ENCODE measurements around the gene SORCS2. TPM values are rescaled to one million over a fixed set of nuclear protein-coding genes. Genes with fewer than 3 reads are reported as not detected.

Gene SORCS2
- total RNA-seq, 1 donor from 2014 or later: 3.0 TPM

DNA sequence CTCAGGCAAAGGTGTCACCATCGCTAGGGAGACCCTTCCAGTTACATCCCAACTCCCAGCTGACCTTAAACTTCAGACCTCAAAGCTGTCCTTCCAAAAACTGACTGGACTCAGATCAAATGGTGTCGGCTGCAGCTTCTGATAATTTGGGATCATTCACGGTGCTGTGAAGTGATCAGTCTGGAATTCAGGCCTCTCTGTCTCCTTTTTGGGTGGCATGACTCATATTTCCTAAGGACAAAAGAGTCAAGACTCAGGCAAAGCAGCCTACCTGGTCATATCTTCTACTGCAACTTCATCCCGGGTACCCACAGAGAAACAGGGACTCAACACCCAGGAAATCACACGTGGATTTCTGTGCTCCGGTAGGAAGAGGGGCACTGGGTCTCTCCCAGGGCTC is 87.6 kb downstream of the SORCS2 start:
- TF ChIP-seq, protein P1, sequence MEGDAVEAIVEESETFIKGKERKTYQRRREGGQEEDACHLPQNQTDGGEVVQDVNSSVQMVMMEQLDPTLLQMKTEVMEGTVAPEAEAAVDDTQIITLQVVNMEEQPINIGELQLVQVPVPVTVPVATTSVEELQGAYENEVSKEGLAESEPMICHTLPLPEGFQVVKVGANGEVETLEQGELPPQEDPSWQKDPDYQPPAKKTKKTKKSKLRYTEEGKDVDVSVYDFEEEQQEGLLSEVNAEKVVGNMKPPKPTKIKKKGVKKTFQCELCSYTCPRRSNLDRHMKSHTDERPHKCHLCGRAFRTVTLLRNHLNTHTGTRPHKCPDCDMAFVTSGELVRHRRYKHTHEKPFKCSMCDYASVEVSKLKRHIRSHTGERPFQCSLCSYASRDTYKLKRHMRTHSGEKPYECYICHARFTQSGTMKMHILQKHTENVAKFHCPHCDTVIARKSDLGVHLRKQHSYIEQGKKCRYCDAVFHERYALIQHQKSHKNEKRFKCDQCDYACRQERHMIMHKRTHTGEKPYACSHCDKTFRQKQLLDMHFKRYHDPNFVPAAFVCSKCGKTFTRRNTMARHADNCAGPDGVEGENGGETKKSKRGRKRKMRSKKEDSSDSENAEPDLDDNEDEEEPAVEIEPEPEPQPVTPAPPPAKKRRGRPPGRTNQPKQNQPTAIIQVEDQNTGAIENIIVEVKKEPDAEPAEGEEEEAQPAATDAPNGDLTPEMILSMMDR (IDR thresholded peaks at IDR 0.05): no peak
- Mint-ChIP-seq H3K27ac (ENCODE audit: unreplicated experiment) (no peak overlapping the region), H3K9me3 (ENCODE audit: unreplicated experiment) (no peaks in the 10 kb centered on the region), H3K36me3 (ENCODE audit: unreplicated experiment) (no peaks in the 10 kb centered on the region), H3K27me3 (ENCODE audit: unreplicated experiment) (peaks cover 38% of the 10 kb centered on the region), H3K4me3 (ENCODE audit: unreplicated experiment) (no peak overlapping the region), H3K4me1 (ENCODE audit: unreplicated experiment) (peaks cover 4% of the 10 kb centered on the region)
- DNase-seq (ENCODE audit: extremely low spot score, unreplicated experiment): no peak

DNA sequence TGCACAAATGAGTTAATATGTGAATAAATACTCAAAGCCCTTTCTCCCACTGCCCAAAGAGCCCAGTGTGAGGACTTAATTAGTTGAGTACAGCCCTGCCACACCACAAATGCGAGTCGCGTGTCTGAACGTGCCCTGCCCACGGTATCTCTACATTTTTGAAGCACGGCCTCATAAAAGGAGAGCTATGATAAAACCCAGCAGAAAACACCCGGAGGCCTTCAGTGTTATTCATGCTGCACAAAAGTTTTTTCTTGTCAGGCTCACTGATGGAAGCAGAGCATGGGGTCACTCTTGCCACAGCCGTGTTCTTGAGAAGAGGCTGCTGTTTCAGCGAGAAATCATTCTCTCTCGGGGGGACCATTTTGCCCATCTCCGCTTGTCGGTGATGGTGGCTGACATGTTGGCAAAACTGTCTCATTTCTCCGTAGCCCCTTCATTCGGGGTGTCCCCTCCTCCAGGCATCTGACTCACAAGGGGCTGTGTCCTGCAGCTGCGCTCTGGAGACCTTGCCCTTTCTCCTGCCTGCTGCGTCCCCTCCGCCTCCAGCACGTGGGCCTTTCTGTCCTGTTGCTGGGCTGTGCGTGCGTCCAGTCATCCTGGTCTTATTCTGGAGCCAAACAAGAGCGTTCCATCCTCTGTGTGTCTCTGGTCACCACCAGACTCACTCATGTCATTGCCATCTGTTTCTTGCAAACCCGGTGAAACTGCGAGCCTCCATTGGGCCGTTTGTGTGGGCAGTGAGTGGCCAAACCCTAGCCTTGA is 88.8 kb downstream of the SORCS2 start:
- Mint-ChIP-seq H3K27me3 (ENCODE audit: unreplicated experiment) (peaks cover 30% of the 10 kb centered on the region), H3K9me3 (ENCODE audit: unreplicated experiment) (no peaks in the 10 kb centered on the region), H3K36me3 (ENCODE audit: unreplicated experiment) (no peaks in the 10 kb centered on the region), H3K4me1 (ENCODE audit: unreplicated experiment) (peaks cover 4% of the 10 kb centered on the region), H3K4me3 (ENCODE audit: unreplicated experiment) (no peak overlapping the region), H3K27ac (ENCODE audit: unreplicated experiment) (no peak overlapping the region)
- DNase-seq (ENCODE audit: extremely low spot score, unreplicated experiment): no peak
- TF ChIP-seq, protein P1 (IDR thresholded peaks at IDR 0.05): no peak

DNA sequence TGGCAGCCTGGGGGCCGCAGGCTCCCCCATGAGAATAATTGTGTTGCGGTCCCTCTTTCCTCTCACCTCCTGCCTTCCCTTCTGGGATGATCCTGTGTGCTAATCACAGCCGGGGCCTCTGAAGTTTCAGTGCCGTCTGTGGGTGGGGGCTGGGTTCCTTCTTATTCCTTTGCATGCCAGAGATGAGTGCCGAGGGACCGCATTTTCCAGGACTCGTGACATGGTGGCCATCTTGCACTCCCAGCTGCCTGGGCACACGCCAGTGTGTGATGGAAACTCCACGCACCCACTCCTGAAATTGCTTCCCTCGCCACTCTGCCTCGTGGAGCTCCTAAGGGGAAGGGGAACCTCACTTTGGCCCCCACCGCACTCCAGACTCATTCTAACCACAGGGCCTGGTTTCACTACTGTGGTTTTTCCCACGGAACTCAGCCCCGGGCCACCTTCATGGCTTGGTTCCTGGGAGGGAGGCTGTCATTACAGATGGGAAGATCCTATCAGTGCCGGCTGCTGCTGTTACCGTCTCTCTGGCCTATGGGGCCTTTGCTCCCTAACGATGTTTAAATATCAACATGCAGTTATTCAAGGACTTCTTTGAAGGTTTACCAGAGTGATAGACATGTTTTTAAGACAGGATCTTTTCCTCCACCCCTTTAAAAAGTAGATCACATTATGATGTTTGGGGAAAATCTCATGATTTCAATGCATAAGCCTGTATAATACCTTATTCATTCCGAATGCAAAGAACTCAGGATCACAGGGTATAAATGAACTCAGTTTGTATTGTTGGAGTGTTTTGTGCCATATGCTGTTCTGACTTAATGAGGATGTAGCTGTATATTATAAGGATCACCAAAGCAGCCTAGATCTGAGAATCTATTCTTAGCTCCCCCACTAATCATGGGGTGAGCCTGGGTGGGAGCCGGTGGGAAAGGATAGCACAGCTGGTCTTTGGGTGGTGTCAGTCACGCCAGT is 89.6 kb downstream of the SORCS2 start:
- peaks cover 4% of the 10 kb centered on the region for H3K4me1 Mint-ChIP-seq (ENCODE audit: unreplicated experiment)
- no peaks in the 10 kb centered on the region for H3K36me3 Mint-ChIP-seq (ENCODE audit: unreplicated experiment)
- H3K9me3 Mint-ChIP-seq (ENCODE audit: unreplicated experiment): no peaks in the 10 kb centered on the region
- H3K27ac Mint-ChIP-seq (ENCODE audit: unreplicated experiment): no peak overlapping the region
- no peak overlapping the region for H3K4me3 Mint-ChIP-seq (ENCODE audit: unreplicated experiment)
- peaks cover 32% of the 10 kb centered on the region for H3K27me3 Mint-ChIP-seq (ENCODE audit: unreplicated experiment)
- TF ChIP-seq, protein P1 (IDR thresholded peaks at IDR 0.05): no peak
- no peak for DNase-seq (ENCODE audit: extremely low spot score, unreplicated experiment)

- TF ChIP-seq, protein P1 (IDR thresholded peaks at IDR 0.05): no peak
- Mint-ChIP-seq H3K4me1 (ENCODE audit: unreplicated experiment) (peaks cover 4% of the 10 kb centered on the region), H3K36me3 (ENCODE audit: unreplicated experiment) (no peaks in the 10 kb centered on the region), H3K9me3 (ENCODE audit: unreplicated experiment) (no peaks in the 10 kb centered on the region), H3K27ac (ENCODE audit: unreplicated experiment) (no peak overlapping the region), H3K4me3 (ENCODE audit: unreplicated experiment) (no peak overlapping the region), H3K27me3 (ENCODE audit: unreplicated experiment) (peaks cover 31% of the 10 kb centered on the region)
- DNase-seq (ENCODE audit: extremely low spot score, unreplicated experiment): no peak
These were observed 90.6 kb downstream of the SORCS2 start for GRCh38 chr4:7282786-7283440.
